HG03039 (cell line): ENCODE data around the gene RGSL1.
"Not testable (repeated sequence)": the region's sequence is repeated elsewhere in the genome, so short reads cannot be mapped to it uniquely, and the experiment has no call there.

Experiments
- ATAC-seq: cut with Tn5 transposase; IDR thresholded peaks from one replicate; pipeline ENCODE4 v1.9.1; 2021; ENCODE audit warnings: mild to moderate bottlenecking, moderate library complexity; ENCODE audit not compliant: unreplicated experiment

RGSL1 gene

GRCh38 chr1:182446033-182446669 is 3.8 kb upstream of the RGSL1 start:
- no peak for ATAC-seq

GRCh38 chr1:182447124-182447523 is 2.8 kb upstream of the RGSL1 start:
- not testable (repeated sequence) for ATAC-seq

- no peak for ATAC-seq
These were observed 2.3 kb upstream of the RGSL1 start for GRCh38 chr1:182447660-182448059.

- ATAC-seq = no peak
These were observed 3.7 kb downstream of the RGSL1 start for GRCh38 chr1:182453631-182454030.

- no peak for ATAC-seq
These were observed 7.9 kb downstream of the RGSL1 start for GRCh38 chr1:182457844-182458243.

- no peak for ATAC-seq
These were observed 10.0 kb downstream of the RGSL1 start for GRCh38 chr1:182459949-182460348.

GRCh38 chr1:182460550-182460951 is 10.6 kb downstream of the RGSL1 start:
- no peak for ATAC-seq

GRCh38 chr1:182473556-182473955 is 23.6 kb downstream of the RGSL1 start:
- no peak for ATAC-seq

GRCh38 chr1:182476625-182477024 is 26.7 kb downstream of the RGSL1 start:
- no peak for ATAC-seq

GRCh38 chr1:182478238-182478637 is 28.3 kb downstream of the RGSL1 start:
- no peak for ATAC-seq

- no peak for ATAC-seq
These were observed 34.1 kb downstream of the RGSL1 start for GRCh38 chr1:182484067-182484466.

- no peak for ATAC-seq
These were observed 34.7 kb downstream of the RGSL1 start for GRCh38 chr1:182484531-182485257.

- ATAC-seq = no peak
These were observed 35.9 kb downstream of the RGSL1 start for GRCh38 chr1:182485861-182486260.

- no peak for ATAC-seq
These were observed 38.9 kb downstream of the RGSL1 start for GRCh38 chr1:182488803-182489202.

GRCh38 chr1:182493063-182493462 is 43.1 kb downstream of the RGSL1 start:
- ATAC-seq = no peak

GRCh38 chr1:182495002-182495401 is 45.1 kb downstream of the RGSL1 start:
- ATAC-seq = no peak

GRCh38 chr1:182495693-182496092 is 45.7 kb downstream of the RGSL1 start:
- ATAC-seq = no peak

GRCh38 chr1:182507685-182508084 is 57.7 kb downstream of the RGSL1 start:
- ATAC-seq = no peak

- ATAC-seq = no peak
These were observed 65.6 kb downstream of the RGSL1 start for GRCh38 chr1:182515556-182515955.

- ATAC-seq = no peak
These were observed 70.8 kb downstream of the RGSL1 start for GRCh38 chr1:182520736-182521135.

- no peak for ATAC-seq
These were observed 75.4 kb downstream of the RGSL1 start for GRCh38 chr1:182525342-182525741.

- ATAC-seq = no peak
These were observed 77.7 kb downstream of the RGSL1 start for GRCh38 chr1:182527680-182528079.

- ATAC-seq = not testable (repeated sequence)
These were observed 78.3 kb downstream of the RGSL1 start for GRCh38 chr1:182528206-182528605.
